Osteoblast (primary cell): ENCODE measurements around the gene SPN. TPM values are rescaled to one million over a fixed set of nuclear protein-coding genes. Genes with fewer than 3 reads are reported as not detected.
"Not testable (repeated sequence)": the region's sequence is repeated elsewhere in the genome, so short reads cannot be mapped to it uniquely, and the experiment has no call there.

Experiments
- DNase-seq: peaks from one replicate; pipeline ENCODE4 v3.0.0; 2011; ENCODE audit warnings: low spot score, mixed read lengths; ENCODE audit not compliant: insufficient read length; ENCODE audit errors: missing footprints
- H2AFZ ChIP-seq: 2 replicates; pipeline ENCODE4 v1.6.0; 2011; ENCODE audit warnings: mild to moderate bottlenecking, low read length
- H3K27ac ChIP-seq: 2 replicates; pipeline ENCODE4 v1.5.1; 2011; ENCODE audit warnings: mild to moderate bottlenecking, low read depth, low read length, moderate library complexity
- H3K27me3 ChIP-seq: 2 replicates; pipeline ENCODE4 v1.6.0; 2012; ENCODE audit warnings: mild to moderate bottlenecking, control low read depth, inconsistent platforms, low read length, moderate library complexity; ENCODE audit not compliant: insufficient read depth
- H3K36me3 ChIP-seq: 2 replicates; pipeline ENCODE4 v1.5.1; 2011; ENCODE audit warnings: mild to moderate bottlenecking, low read length, control low read depth, moderate library complexity; ENCODE audit not compliant: insufficient read depth
- H3K4me1 ChIP-seq: 2 replicates; pipeline ENCODE4 v1.5.1; 2011; ENCODE audit warnings: mild to moderate bottlenecking, low read length, control low read depth, moderate library complexity; ENCODE audit not compliant: insufficient read depth
- H3K4me2 ChIP-seq: 2 replicates; pipeline ENCODE4 v1.6.0; 2011; ENCODE audit warnings: mild to moderate bottlenecking, low read length; ENCODE audit not compliant: insufficient read depth
- H3K4me3 ChIP-seq: fragments of 200-600 bp; sonication (generic); 3 replicates; pipeline ENCODE4 v1.5.1; 2012; ENCODE audit warnings: mild to moderate bottlenecking, low read length, inconsistent platforms; ENCODE audit not compliant: insufficient read depth
- H3K79me2 ChIP-seq: 2 replicates; pipeline ENCODE4 v1.6.0; 2012; ENCODE audit warnings: mild to moderate bottlenecking, low read length, control low read depth, inconsistent platforms; ENCODE audit not compliant: insufficient read depth
- H3K9me3 ChIP-seq: 2 replicates; pipeline ENCODE4 v1.5.1; 2011; ENCODE audit warnings: low read depth, low read length, control low read depth
- H4K20me1 ChIP-seq: 2 replicates; pipeline ENCODE4 v1.6.0; 2012; ENCODE audit warnings: mild to moderate bottlenecking, low read length, control low read depth; ENCODE audit not compliant: insufficient read depth
- total RNA-seq: library from RNA; depleted of rRNA; stranded (reverse); fragments of >200 nt; gene quantifications from 2 replicates; pipeline ENCODE4 v1.2.3, GENCODE V29; 2012
- TF ChIP-seq, protein P1 (sequence below): IDR thresholded peaks from 2 replicates; pipeline ENCODE4 v1.5.1; 2011; ENCODE audit warnings: mild to moderate bottlenecking, low read depth, low read length, moderate library complexity; ENCODE audit errors: extremely low read depth

SPN gene
- total RNA-seq, 1 donor = under 0.01 TPM

GRCh38 chr16:29694384-29695195 lies 31.5 kb downstream of the SPN start:
- Histone ChIP-seq H3K36me3 (no peaks in the 10 kb centered on the region), H3K4me2 (peak overlapping the region; percentile 23), H3K4me3 (no peak overlapping the region), H3K27me3 (peaks cover 8% of the 10 kb centered on the region), H4K20me1 (no peaks in the 10 kb centered on the region), H2AFZ (no peak overlapping the region), H3K4me1 (no peaks in the 10 kb centered on the region), H3K9me3 (no peaks in the 10 kb centered on the region), H3K27ac (no peak overlapping the region), H3K79me2 (no peaks in the 10 kb centered on the region)
- DNase-seq = peak; percentile 93
- TF ChIP-seq, protein P1, sequence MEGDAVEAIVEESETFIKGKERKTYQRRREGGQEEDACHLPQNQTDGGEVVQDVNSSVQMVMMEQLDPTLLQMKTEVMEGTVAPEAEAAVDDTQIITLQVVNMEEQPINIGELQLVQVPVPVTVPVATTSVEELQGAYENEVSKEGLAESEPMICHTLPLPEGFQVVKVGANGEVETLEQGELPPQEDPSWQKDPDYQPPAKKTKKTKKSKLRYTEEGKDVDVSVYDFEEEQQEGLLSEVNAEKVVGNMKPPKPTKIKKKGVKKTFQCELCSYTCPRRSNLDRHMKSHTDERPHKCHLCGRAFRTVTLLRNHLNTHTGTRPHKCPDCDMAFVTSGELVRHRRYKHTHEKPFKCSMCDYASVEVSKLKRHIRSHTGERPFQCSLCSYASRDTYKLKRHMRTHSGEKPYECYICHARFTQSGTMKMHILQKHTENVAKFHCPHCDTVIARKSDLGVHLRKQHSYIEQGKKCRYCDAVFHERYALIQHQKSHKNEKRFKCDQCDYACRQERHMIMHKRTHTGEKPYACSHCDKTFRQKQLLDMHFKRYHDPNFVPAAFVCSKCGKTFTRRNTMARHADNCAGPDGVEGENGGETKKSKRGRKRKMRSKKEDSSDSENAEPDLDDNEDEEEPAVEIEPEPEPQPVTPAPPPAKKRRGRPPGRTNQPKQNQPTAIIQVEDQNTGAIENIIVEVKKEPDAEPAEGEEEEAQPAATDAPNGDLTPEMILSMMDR = no peak

DNA sequence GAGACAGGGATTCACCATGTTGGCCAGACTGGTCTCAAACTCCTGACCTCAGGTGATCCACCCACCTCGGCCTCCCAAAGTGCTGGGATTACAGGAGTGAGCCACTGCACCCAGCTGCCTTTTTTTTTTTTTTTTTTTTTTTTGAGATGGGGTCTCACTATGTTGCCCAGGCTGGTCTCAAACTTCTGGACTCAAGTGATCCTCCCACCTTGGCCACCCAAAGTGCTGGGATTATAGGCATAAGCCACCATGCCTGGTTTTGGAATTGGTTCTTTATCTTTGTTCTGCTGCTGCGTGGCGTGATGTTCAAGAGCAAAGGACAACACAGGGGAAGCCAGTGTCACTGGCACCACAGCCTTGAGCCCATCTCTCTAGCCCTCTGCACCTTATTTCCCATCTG lies 32.6 kb downstream of the SPN start:
- H3K36me3 ChIP-seq, H2AFZ ChIP-seq, H4K20me1 ChIP-seq, H3K4me2 ChIP-seq, DNase-seq, H3K27ac ChIP-seq, H3K27me3 ChIP-seq, H3K4me1 ChIP-seq, H3K4me3 ChIP-seq, H3K9me3 ChIP-seq, H3K79me2 ChIP-seq: not testable (repeated sequence)

GRCh38 chr16:29696881-29697331 lies 33.9 kb downstream of the SPN start:
- no peaks in the 10 kb centered on the region for H3K36me3 ChIP-seq
- H3K9me3 ChIP-seq = no peaks in the 10 kb centered on the region
- H2AFZ ChIP-seq = no peak overlapping the region
- peak; percentile 53 for DNase-seq
- peaks cover 10% of the 10 kb centered on the region for H3K27me3 ChIP-seq
- H3K4me2 ChIP-seq = no peak overlapping the region
- no peak overlapping the region for H3K27ac ChIP-seq
- H3K79me2 ChIP-seq = no peaks in the 10 kb centered on the region
- H3K4me1 ChIP-seq = peaks cover 2% of the 10 kb centered on the region
- no peak overlapping the region for H3K4me3 ChIP-seq
- no peaks in the 10 kb centered on the region for H4K20me1 ChIP-seq
- TF ChIP-seq, protein P1 = no peak

DNA sequence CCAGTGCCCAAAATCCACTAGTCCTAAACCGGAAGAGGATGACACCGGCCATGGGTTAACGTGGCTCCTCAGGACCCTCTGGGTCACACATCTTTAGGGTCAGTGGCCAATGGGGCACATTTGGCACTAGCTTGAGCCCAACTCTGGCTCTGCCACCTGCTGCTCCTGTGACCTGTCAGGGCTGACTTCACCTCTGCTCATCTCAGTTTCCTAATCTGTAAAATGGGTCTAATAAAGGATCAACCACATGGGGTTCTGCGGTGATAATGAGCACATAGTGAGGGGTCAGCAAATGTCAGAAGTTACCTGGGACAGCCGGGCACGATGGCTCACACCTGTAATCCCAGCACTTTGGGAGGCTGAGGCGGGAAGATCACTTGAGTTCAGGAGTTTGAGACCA lies 34.3 kb downstream of the SPN start:
- Histone ChIP-seq H3K27me3 (peaks cover 10% of the 10 kb centered on the region), H3K9me3 (no peaks in the 10 kb centered on the region), H4K20me1 (no peaks in the 10 kb centered on the region), H3K4me1 (peaks cover 2% of the 10 kb centered on the region), H3K4me3 (no peak overlapping the region), H3K27ac (no peak overlapping the region), H3K79me2 (no peaks in the 10 kb centered on the region), H3K4me2 (no peak overlapping the region), H2AFZ (no peak overlapping the region), H3K36me3 (no peaks in the 10 kb centered on the region)
- DNase-seq = no peak
- TF ChIP-seq, protein P1 = no peak
